IMR-90 (cell line): ENCODE results near the gene ABI3BP. TPM values are rescaled to one million over a fixed set of nuclear protein-coding genes. Genes with fewer than 3 reads are reported as not detected.

Experiments used
- ATAC-seq: fragments of 200-7000 bp; cut with Tn5 transposase; 2 replicates; pipeline ENCODE4 v1.9.1; 2020; ENCODE audit warnings: low read depth, mild to moderate bottlenecking, moderate library complexity
- BruUV-seq: library from RNA; stranded (reverse); fragments of 400-500 nt; replicated peaks from 2 replicates; lab custom pipeline; 2021; lab: Mats Ljungman, UMichigan
- CTCF ChIA-PET: fragments of 300-600 bp; formaldehyde crosslinking; extraction: SDS; loops from one replicate; lab custom pipeline; 2021; ENCODE audit warnings: antibody characterized with exemption; lab: Yijun Ruan, JAX
- POLR2A ChIA-PET: fragments of 300-600 bp; sonication (Branson Sonifier 250); formaldehyde crosslinking; loops from one replicate; lab custom pipeline; 2022; ENCODE audit warnings: antibody characterized with exemption; ENCODE audit not compliant: unreplicated experiment; lab: Charles Lee
- DNase-seq: peaks from one replicate; pipeline ENCODE4 v3.0.0; 2013
- H2AFZ ChIP-seq: replicated peaks from 2 replicates; pipeline ENCODE3; 2013; ENCODE audit warnings: low read length, mild to moderate bottlenecking; ENCODE audit not compliant: poor library complexity
- H2AK5ac ChIP-seq: 2 replicates; pipeline ENCODE4 v1.6.1; 2013; ENCODE audit warnings: low read depth, low read length, inconsistent platforms
- H2AK9ac ChIP-seq: replicated peaks from 2 replicates; pipeline ENCODE3; 2013; ENCODE audit warnings: mild to moderate bottlenecking, low read depth, low read length, moderate library complexity; ENCODE audit not compliant: poor library complexity
- H2BK120ac ChIP-seq: 2 replicates; pipeline ENCODE4 v1.6.1; 2013; ENCODE audit warnings: low read depth, low read length, inconsistent platforms
- H2BK15ac ChIP-seq: 3 replicates; pipeline ENCODE4 v1.6.1; 2013; ENCODE audit warnings: low read depth, low read length, inconsistent platforms
- H2BK20ac ChIP-seq: 2 replicates; pipeline ENCODE4 v1.6.1; 2013; ENCODE audit warnings: low read depth, mild to moderate bottlenecking, inconsistent platforms, low read length, moderate library complexity
- H2BK5ac ChIP-seq: 2 replicates; pipeline ENCODE4 v1.6.1; 2013; ENCODE audit warnings: mild to moderate bottlenecking, low read depth, low read length, inconsistent platforms; ENCODE audit not compliant: poor library complexity, severe bottlenecking
- H3K14ac ChIP-seq: replicated peaks from 2 replicates; pipeline ENCODE4 v1.6.1; 2013; ENCODE audit warnings: low read depth, low read length, inconsistent platforms
- H3K18ac ChIP-seq: 2 replicates; pipeline ENCODE4 v1.6.1; 2013; ENCODE audit warnings: low read depth, low read length, control low read depth
- H3K23ac ChIP-seq: 2 replicates; pipeline ENCODE4 v1.6.1; 2013; ENCODE audit warnings: low read depth, low read length, inconsistent platforms
- H3K27ac ChIP-seq: 2 replicates; pipeline ENCODE4 v1.5.1; 2013; ENCODE audit warnings: mild to moderate bottlenecking, control low read depth, low read length; ENCODE audit not compliant: insufficient read depth
- H3K27me3 ChIP-seq: 2 replicates; pipeline ENCODE4 v1.6.1; 2013; ENCODE audit warnings: low read length; ENCODE audit not compliant: control insufficient read depth, insufficient read depth
- H3K36me3 ChIP-seq: 2 replicates; pipeline ENCODE4 v1.6.1; 2013; ENCODE audit warnings: low read length, mixed read lengths; ENCODE audit not compliant: control insufficient read depth, insufficient read depth
- H3K4ac ChIP-seq: 2 replicates; pipeline ENCODE4 v1.6.1; 2013; ENCODE audit warnings: low read depth, low read length, inconsistent platforms
- H3K4me1 ChIP-seq: 2 replicates; pipeline ENCODE4 v1.6.1; 2013; ENCODE audit warnings: low read length, mixed read lengths; ENCODE audit not compliant: control insufficient read depth, insufficient read depth
- H3K4me2 ChIP-seq: 2 replicates; pipeline ENCODE4 v1.6.1; 2013; ENCODE audit warnings: low read depth, mild to moderate bottlenecking, control low read depth, low read length, moderate library complexity
- H3K4me3 ChIP-seq: 2 replicates; pipeline ENCODE4 v1.5.1; 2013; ENCODE audit warnings: low read depth, mild to moderate bottlenecking, control low read depth, low read length, moderate library complexity; ENCODE audit not compliant: insufficient read depth
- H3K56ac ChIP-seq: 2 replicates; pipeline ENCODE4 v1.6.1; 2013; ENCODE audit warnings: low read length, inconsistent platforms; ENCODE audit not compliant: insufficient read depth; ENCODE audit errors: extremely low read depth
- H3K79me1 ChIP-seq, 2 experiments: 2 replicates each; pipeline ENCODE4 v1.6.1; 2013; ENCODE audit warnings: low read length in 2 of 2, inconsistent platforms in 1 of 2, low read depth in 1 of 2
- H3K9ac ChIP-seq: 2 replicates; pipeline ENCODE4 v1.6.1; 2013; ENCODE audit warnings: low read depth, low read length, control low read depth
- H3K9me1 ChIP-seq: 2 replicates; pipeline ENCODE4 v1.6.1; 2013; ENCODE audit warnings: low read length, inconsistent platforms; ENCODE audit not compliant: insufficient read depth
- H3K9me3 ChIP-seq: 2 replicates; pipeline ENCODE4 v1.6.1; 2013; ENCODE audit warnings: low read length; ENCODE audit not compliant: control insufficient read depth, insufficient read depth
- H4K20me1 ChIP-seq: 2 replicates; pipeline ENCODE4 v1.6.1; 2013; ENCODE audit warnings: low read length, inconsistent platforms; ENCODE audit not compliant: insufficient read depth
- H4K5ac ChIP-seq: 2 replicates; pipeline ENCODE4 v1.6.1; 2013; ENCODE audit warnings: mild to moderate bottlenecking, low read depth, low read length, control low read depth
- H4K8ac ChIP-seq, 2 experiments: 2 replicates each; pipeline ENCODE4 v1.6.1; 2013; ENCODE audit warnings: low read depth in 2 of 2, low read length in 2 of 2, control low read depth in 1 of 2, inconsistent platforms in 1 of 2
- H4K91ac ChIP-seq: 2 replicates; pipeline ENCODE4 v1.6.1; 2013; ENCODE audit warnings: low read depth, low read length, inconsistent platforms; ENCODE audit not compliant: insufficient read depth
- CEBPB ChIP-seq: IDR thresholded peaks from 2 replicates; pipeline ENCODE4 v1.6.1; 2012; ENCODE audit warnings: low read depth, low read length, improper control_type of control experiment
- MAFK ChIP-seq: IDR thresholded peaks from 2 replicates; pipeline ENCODE4 v1.6.1; 2012; ENCODE audit warnings: low read depth, low read length, improper control_type of control experiment
- MAZ ChIP-seq: IDR thresholded peaks from 2 replicates; pipeline ENCODE4 v1.6.1; 2012; ENCODE audit warnings: low read depth, mild to moderate bottlenecking, low read length, improper control_type of control experiment, moderate library complexity, borderline replicate concordance
- RAD21 ChIP-seq: IDR thresholded peaks from 2 replicates; pipeline ENCODE4 v1.6.1; 2012; ENCODE audit warnings: low read length, improper control_type of control experiment
- RCOR1 ChIP-seq: IDR thresholded peaks from 2 replicates; pipeline ENCODE4 v1.6.1; 2012; ENCODE audit warnings: mild to moderate bottlenecking, low read length, improper control_type of control experiment; ENCODE audit not compliant: insufficient replicate concordance
- WGBS, 2 experiments: methylation state at CpG; one replicate each; pipeline versions ENCODE4 v1.1.5 to v1.1.7; 2013; ENCODE audit warnings: missing lambda C conversion rate in 2 of 2; ENCODE audit not compliant: insufficient read length in 1 of 2; ENCODE audit errors: extremely low coverage in 2 of 2; 5-methylcytosine and 5-hydroxymethylcytosine counted together
- dilution Hi-C: fragments of 300-500 bp; cut with HindIII; formaldehyde crosslinking; loops from one replicate; pipeline ENCODE4 v1.14.3; 2018; ENCODE audit warnings: low sequenced_read_pairs; ENCODE audit not compliant: unreplicated experiment
- in situ Hi-C: fragments of 300-500 bp; cut with MboI; formaldehyde crosslinking; loops from 3 replicates; pipeline ENCODE4 v1.14.3; 2019; ENCODE audit warnings: low sequenced_read_pairs, inconsistent platforms, mixed read lengths
- intact Hi-C: fragments of 100-400 bp; cut with micrococcal nuclease; formaldehyde crosslinking; loops from 2 replicates; pipeline ENCODE4 v1.10.0; 2022
- polyA plus RNA-seq, 3 experiments: library from polyadenylated mRNA; depleted of rRNA; stranded (reverse); fragments of >200 nt; gene quantifications; 2 replicates each; pipeline ENCODE4 v1.2.3, GENCODE V29; 2012; ENCODE audit warnings: low replicate concordance in 1 of 3
- total RNA-seq: library from RNA; depleted of rRNA; stranded (reverse); fragments of >200 nt; gene quantifications from 2 replicates; pipeline ENCODE4 v1.2.3, GENCODE V29; 2012
- TF ChIP-seq, protein P1 (sequence below): fragments of 150-350 bp; IDR thresholded peaks from 2 replicates; pipeline ENCODE4 v1.6.1; 2016; ENCODE audit warnings: low read depth, mild to moderate bottlenecking, low read length, moderate library complexity, borderline replicate concordance

The ABI3BP gene
- total and polyA plus RNA-seq, 2 of the 4 experiments (the other 2 are of a cell fraction), result 3.0 to 26.7 TPM

DNA sequence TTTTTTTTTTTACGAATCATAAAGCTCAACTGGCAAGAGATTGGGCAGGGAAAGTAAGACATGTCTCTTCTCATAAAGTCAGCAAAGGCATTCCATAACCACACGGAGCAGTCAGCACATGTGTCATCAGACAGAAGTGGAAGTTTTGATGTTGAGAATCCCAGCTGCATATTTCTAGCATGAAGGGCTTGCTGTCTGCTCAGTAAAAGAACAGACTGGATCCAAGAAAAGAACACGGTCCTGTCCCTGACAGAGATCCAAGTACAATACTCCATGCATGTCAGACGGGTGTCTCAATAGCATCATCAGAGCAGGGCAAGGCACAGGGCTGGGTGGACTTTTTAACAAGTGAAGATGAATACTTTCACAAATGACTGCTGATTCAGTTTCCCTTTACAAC is 38.2 kb downstream of the ABI3BP start (continued):
- TF ChIP-seq, protein P1, sequence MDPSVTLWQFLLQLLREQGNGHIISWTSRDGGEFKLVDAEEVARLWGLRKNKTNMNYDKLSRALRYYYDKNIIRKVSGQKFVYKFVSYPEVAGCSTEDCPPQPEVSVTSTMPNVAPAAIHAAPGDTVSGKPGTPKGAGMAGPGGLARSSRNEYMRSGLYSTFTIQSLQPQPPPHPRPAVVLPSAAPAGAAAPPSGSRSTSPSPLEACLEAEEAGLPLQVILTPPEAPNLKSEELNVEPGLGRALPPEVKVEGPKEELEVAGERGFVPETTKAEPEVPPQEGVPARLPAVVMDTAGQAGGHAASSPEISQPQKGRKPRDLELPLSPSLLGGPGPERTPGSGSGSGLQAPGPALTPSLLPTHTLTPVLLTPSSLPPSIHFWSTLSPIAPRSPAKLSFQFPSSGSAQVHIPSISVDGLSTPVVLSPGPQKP, result no peak
- TF ChIP-seq MAZ, result no peak

- Histone ChIP-seq H3K4ac (no peak overlapping the region; the same call in 1 of the 2 replicates), H3K14ac (no peak overlapping the region), H3K56ac (no peak overlapping the region), H3K4me3 (no peak overlapping the region), H2AK5ac (no peak overlapping the region), H3K9me1 (no peaks in the 10 kb centered on the region), H3K36me3 (no peaks in the 10 kb centered on the region), H3K4me1 (peaks cover 1% of the 10 kb centered on the region; the same call in 1 of the 2 replicates), H2BK20ac (peak overlapping the region; percentile 4; the same call in 1 of the 2 replicates), H2AK9ac (no peak overlapping the region), H3K9ac (no peak overlapping the region), H3K23ac (no peak overlapping the region), H2AFZ (no peak overlapping the region), H4K5ac (0 out of 2 replicates have a peak overlapping the region, but pooled peaks have one; percentile 60), H3K27ac (no peak overlapping the region), H4K91ac (no peak overlapping the region), H4K8ac (0 out of 4 replicates have a peak overlapping the region, but pooled peaks of 1 of the 2 experiments have one; percentile 1), H4K20me1 (no peaks in the 10 kb centered on the region), H3K4me2 (no peak overlapping the region), H3K18ac (peak overlapping the region; percentile 37; the same call in 1 of the 2 replicates), H2BK15ac (no peak overlapping the region; the same call in 1 of the 3 replicates), H2BK5ac (peak overlapping the region; percentile 6), H3K9me3 (0 out of 2 replicates have a peak, but pooled peaks cover 2% of the 10 kb centered on the region), H3K27me3 (no peaks in the 10 kb centered on the region), H2BK120ac (0 out of 2 replicates have a peak overlapping the region, but pooled peaks have one; percentile 1), H3K79me1 (no peaks in the 10 kb centered on the region)
- TF ChIP-seq MAFK (no peak), RCOR1 (no peak), CEBPB (0 out of 2 replicates have a peak, but pooled peaks have one; percentile 1), MAZ (no peak), RAD21 (no peak)
- BruUV-seq, result no TSS peak
- in situ Hi-C loops (no loop called here), dilution Hi-C loops (no loop called here), intact Hi-C loops (loop anchor here (5.0 kb wide), 1 partner anchor 238 kb away; no protein-coding TSS in a partner anchor)
- CTCF ChIA-PET, result interaction anchor here (0.7 kb wide), 1 partner anchor 17 kb away, joined by 4 read pairs; no protein-coding TSS in a partner anchor
- ATAC-seq (no peak), DNase-seq (peak; percentile 47)
- WGBS, 2 experiments, result no CpG with 5 or more reads among the region's 3 CpGs
- POLR2A ChIA-PET, result no interaction called here
Measured at GRCh38 chr3:100954199-100954935, 38.9 kb downstream of the ABI3BP start.
